B cell (primary cell): ENCODE results near the gene CREB3L1.

Source experiments
- CTCF ChIP-seq: fragments of 200-600 bp; IDR thresholded peaks from one replicate; pipeline ENCODE4 v1.8.0; 2022; ENCODE audit warnings: antibody characterized with exemption, mild to moderate bottlenecking
- EZH2 ChIP-seq: IDR thresholded peaks from 2 replicates; pipeline ENCODE4 v1.6.1; 2012; ENCODE audit warnings: borderline replicate concordance, low read depth, mild to moderate bottlenecking, moderate library complexity, low read length; ENCODE audit not compliant: insufficient read depth, poor library complexity, severe bottlenecking

- TF ChIP-seq CTCF: no peak
- TF ChIP-seq EZH2: no peak
Observed at GRCh38 chr11:46345131-46345597, 67.7 kb downstream of the CREB3L1 start.
